GM18867 (cell line): ENCODE results near the gene SSBP2.
"Not testable (repeated sequence)": the region's sequence is repeated elsewhere in the genome, so short reads cannot be mapped to it uniquely, and the experiment has no call there.

Experiments used
- ATAC-seq: cut with Tn5 transposase; IDR thresholded peaks from one replicate; pipeline ENCODE4 v1.9.1; 2021; ENCODE audit warnings: mild to moderate bottlenecking, moderate library complexity; ENCODE audit not compliant: unreplicated experiment

Gene SSBP2

DNA sequence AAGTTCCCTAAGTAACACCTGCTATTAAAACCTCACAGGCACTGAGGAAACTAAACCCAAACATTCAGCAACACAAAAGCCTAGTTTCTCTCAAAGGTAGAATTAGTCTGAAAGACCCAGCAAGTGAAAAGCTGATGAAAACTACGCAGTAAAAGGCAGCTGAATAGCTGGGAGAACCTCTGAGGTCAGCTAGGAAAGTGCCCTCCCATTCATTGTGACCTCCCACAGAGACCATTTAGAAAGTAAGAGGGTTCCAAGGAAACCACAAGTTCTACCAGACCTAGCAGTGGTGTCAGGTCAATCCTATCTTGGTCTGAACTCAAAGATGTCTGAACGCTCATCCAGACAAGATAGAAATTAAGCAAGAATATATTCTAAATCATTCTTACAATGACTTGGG is 144.7 kb downstream of the SSBP2 start:
- ATAC-seq, result no peak

DNA sequence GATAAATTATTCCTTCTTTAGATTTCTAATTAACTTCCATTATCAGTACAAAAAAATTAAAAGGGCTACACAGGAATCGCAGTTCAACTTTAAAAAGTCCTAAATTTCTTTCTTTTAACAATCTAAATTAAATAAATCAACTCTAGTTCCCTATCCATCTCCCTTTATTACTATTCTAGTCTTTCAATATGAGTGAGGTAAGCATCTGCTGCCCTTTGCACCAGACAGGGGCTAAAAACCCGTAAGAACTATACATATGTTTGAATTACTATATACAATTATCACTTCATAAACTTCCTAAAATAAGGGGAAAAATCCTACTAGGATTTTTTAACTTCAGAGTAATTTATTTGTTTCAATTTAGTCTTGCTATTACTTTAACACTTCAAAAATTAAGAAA is 145.6 kb downstream of the SSBP2 start:
- ATAC-seq, result no peak

DNA sequence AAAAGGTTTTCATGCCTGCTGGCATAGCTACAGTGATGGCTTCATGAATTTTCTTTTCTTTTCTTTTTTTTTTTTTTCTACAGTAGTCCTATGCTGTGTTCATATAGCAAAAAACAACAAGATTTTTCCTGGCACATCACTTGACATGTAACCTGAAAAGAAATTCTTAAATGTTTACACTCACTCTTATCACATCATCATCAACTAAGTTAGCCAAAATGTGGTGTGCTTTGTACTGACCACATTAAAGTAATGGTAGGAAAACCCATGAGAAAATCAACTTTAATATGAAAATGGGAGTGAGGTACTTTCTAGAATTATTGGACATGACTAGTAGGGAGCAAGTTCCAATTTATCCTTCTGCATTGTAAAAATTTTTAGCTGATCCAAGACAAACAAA is 146.7 kb downstream of the SSBP2 start:
- no peak for ATAC-seq

GRCh38 chr5:81601919-81602318 is 149.0 kb downstream of the SSBP2 start:
- ATAC-seq, result no peak

DNA sequence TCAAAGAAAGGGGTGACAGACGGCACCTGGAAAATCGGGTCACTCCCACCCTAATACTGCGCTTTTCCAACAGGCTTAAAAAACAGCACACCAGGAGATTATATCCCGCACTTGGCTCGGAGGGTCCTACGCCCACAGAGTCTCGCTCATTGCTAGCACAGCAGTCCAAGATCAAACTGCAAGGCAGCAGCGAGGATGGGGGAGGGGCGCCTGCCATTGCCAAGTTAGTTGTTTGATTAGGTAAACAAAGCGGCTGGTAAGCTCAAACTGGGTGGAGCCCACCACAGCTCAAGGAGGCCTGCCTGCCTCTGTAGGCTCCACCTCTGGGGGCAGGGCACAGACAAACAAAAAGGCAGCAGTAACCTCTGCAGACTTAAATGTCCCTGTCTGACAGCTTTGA is 158.8 kb downstream of the SSBP2 start:
- ATAC-seq, result not testable (repeated sequence)

DNA sequence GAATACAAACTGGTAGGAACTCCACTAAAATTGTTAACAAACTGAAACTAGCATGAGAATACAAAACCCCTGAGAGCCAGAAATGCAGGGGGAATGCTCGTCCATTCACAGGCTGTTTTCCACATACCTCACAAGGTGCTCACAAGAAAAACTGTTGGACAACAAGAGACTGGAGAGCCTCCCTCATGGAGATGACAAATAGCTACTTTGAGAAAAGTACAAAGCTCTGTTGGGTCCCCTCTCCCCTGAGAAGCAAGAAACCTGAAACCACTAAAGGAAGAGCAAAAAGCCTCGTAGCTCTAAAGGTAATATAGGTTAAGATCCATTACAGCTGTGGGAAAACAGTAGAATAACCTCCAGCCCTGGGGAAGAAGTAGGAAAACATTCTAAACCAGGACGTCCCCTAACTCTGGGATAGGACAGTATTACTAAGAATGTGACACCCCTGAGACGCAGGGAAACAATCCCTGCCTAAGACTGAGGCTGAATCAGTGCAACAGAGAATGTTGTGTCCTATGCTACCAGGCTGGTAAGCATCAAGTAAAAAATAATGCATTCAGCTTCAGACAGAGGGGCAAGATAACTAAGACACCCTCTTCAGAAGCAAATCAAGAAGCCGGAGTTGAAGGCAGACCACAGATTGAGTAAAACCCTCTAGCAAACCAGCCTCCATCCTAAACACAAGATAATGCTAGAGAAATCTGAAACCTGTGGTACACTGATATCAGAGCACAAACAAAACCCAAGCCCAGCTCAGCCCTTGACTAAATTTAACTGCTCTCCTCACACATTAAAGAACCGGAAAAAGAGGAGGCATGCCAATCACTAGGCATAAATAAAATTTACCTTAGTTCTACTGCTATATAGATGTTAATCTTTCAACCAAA is 160.2 kb downstream of the SSBP2 start:
- no peak for ATAC-seq

DNA sequence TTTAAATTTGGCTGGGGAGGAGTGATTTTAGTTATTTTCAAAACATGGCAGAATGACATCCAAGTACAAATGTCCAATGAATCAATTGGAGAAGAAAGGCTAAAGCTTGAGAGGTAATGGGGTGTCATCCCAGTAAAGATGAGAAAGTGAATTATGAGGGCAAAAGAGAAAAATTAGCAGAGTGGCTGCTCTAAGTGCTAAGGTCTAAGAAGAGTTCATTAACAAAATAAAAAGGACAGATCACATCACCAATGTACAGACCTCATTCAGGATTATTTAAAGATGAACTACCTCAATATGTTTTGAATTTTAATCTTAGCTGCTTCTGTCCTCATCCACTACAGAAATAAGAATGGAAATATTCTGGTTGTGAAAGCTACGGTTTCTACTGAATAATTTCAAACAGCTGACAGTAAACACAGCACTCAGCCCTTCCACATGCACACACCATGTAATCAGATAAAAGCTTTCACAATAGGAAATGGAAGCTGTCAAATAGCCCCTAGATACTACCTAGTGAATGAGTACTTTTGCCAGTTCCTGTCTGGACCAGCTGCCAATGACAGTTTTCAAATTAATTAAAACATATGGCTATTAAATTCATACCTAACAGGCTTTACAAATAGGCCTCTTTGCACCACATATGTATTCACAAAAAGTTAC is 171.5 kb downstream of the SSBP2 start:
- no peak for ATAC-seq

GRCh38 chr5:81577091-81577490 is 173.8 kb downstream of the SSBP2 start:
- no peak for ATAC-seq

GRCh38 chr5:81575924-81576323 is 175.0 kb downstream of the SSBP2 start:
- ATAC-seq, result no peak

DNA sequence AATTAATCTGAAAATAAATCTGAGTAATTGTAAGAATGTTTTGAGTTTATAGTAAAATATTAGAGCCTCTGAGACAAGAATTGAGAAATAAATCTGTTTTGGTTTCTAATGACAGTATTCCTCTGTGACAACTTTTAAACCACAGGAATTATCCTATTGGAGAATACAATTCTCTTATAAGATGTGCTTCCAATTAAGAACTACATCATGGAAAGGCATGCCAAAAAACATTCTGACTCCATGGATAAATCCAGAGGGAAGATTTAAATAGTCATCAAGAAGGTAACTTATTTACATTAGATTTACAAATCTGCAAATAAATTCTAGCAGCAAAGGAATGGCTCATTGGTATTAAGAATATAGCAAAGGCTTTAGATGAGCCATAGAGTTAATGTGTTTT is 178.7 kb downstream of the SSBP2 start:
- ATAC-seq, result no peak

DNA sequence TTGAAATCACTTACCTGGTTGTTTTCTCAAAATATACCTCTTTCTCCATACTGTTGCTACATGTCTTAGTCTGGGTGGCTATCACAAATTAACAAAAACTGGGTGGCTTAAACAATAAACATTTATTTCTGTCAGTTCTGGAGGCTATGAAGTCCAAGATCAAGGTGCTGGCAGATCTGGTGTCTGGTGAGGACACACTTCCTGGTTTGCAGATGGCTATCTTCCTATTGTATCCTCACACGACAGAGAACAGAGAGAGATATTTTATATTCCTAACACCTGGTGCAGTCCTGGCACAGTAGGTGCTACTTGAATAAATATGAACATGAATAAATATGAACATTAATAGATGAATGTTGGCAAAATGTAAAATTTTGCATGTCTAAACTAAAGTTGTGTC is 192.7 kb downstream of the SSBP2 start:
- no peak for ATAC-seq

GRCh38 chr5:81556809-81557208 is 194.1 kb downstream of the SSBP2 start:
- peak; percentile 49 for ATAC-seq

DNA sequence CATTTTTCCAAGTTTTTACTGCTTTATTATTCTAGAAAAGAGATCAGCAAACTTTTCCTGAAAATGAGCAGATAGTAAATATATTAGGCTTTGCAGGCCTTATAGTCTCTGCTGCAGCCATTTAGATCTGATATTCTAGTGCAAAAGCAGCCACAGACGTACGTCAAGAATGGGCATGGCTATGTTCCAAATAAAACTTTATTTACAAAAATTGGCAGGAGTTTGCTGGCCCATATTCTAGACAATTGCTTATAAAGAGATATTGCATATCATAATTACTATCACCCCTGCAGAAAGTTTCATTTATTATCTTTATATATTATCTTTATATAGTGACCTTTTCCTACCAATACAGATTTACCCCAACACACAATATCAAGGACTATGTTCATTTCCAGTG is 195.0 kb downstream of the SSBP2 start:
- no peak for ATAC-seq

DNA sequence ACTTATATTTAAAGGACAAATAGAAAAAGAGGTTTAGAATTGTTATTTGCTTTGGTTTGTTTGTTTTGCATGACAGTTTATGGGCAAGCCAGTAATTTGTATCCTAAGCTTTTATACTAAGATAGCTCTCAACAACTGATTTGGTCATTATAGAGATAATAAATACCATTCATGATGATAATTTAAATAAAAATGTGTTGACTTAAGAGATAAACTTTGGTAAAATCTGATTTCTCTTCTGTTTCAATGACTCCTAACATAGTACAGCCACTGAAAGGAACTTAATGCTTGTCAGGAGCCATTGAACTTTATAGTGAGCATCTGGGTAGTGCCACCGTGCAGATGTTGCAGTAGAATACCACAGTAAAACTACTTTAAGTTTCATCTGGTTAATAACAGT is 196.2 kb downstream of the SSBP2 start:
- ATAC-seq, result no peak

GRCh38 chr5:81553567-81554212 is 197.2 kb downstream of the SSBP2 start:
- no peak for ATAC-seq

- no peak for ATAC-seq
Observed at GRCh38 chr5:81552852-81553566, 197.9 kb downstream of the SSBP2 start.

GRCh38 chr5:81549123-81549522 is 201.8 kb downstream of the SSBP2 start:
- ATAC-seq, result no peak

- no peak for ATAC-seq
Observed at GRCh38 chr5:81547001-81547400, 203.9 kb downstream of the SSBP2 start.

- ATAC-seq, result no peak
Observed at GRCh38 chr5:81545911-81546310, 205.0 kb downstream of the SSBP2 start.

- ATAC-seq, result no peak
Observed at GRCh38 chr5:81544351-81545018, 206.4 kb downstream of the SSBP2 start.

DNA sequence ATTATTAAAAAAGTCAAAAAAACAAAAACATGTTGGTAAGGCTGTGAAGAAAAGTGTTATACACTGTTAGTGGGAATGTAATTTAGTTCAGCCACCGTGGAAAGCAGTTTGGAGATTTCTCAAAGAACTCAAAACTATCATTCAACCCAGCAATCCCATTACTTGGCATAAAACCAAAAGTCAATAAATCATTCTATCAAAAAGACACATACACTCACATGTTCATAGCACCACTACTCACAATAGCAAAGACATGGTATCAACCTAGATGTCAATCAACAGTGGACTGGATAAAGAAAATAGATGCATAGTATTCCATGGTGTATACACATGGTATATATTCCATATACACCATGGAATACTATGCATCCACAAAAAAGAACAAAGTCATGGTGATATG is 208.7 kb downstream of the SSBP2 start:
- no peak for ATAC-seq
